ENCODE results near the gene LRRC27. TPM values are rescaled to one million over a fixed set of nuclear protein-coding genes. Genes with fewer than 3 reads are reported as not detected.

LRRC27 gene
- total RNA-seq, 4 donors from 2014 or later: 0.59 to 32.6 (median 15.3) TPM

DNA sequence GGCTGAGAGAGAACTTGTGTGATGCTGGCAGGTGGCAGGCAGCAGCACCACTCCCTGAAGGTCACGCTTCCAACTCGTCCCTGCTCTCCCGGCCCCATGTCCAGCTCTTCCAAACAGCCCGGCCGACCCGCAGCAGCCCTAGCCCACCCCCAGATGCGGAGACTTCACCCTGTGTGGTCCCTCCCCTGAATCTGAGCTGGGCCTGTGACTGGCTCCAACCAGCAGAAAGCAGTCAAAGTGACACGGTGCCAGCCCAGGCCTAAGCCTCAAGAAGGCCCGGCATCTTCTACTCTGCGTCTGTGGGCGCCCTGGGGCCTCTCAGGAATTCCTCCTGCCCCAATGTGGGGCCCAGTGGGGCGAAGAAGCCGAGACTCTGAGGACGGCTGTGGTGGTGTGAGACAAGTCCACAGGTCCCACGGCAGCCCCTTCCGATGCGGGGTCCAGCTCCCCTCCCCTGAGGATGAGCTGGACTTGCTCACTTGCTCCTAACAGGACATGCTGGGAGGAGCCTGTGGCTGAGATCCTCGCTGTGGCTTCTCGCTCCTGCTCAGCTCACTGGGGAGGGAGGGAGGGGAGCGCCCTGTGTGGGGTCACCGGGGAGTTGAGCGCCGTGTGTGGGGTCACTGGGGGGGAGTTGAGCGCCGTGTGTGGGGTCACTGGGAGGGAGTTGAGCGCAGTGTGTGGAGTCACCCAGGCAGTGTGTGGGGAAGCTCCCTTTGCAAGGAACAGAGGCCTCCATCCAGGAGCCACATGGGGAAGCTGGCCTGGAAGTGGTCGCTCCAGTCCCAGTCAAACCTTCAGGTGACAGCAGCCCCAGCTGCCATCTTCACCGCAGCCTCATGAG, 33.7 kb upstream of the LRRC27 start:
- Histone ChIP-seq H3K9me3 (no peaks in the 10 kb centered on the region), H3K36me3 (no peaks in the 10 kb centered on the region), H3K27ac (no peak overlapping the region), H3K4me3 (no peak overlapping the region), H3K27me3 (no peaks in the 10 kb centered on the region), H3K4me1 (peaks cover 0 to 5% of the 10 kb centered on the region in 2 donors)
- TF ChIP-seq POLR2A (IDR thresholded peaks at IDR 0.05) (no peak), CTCF (IDR thresholded peaks at IDR 0.05) (no peak)
- intact Hi-C loops (cut with DNase I; ENCODE audit: low total_unique reads): no loop called here
- DNase-seq: peak in 1 of 2 donors; percentile 13

GRCh38 chr10:132299371-132300336, 32.3 kb upstream of the LRRC27 start:
- Histone ChIP-seq H3K27ac (no peak overlapping the region), H3K4me3 (no peak overlapping the region), H3K4me1 (no peaks in the 10 kb centered on the region), H3K9me3 (no peaks in the 10 kb centered on the region), H3K36me3 (no peaks in the 10 kb centered on the region), H3K27me3 (no peaks in the 10 kb centered on the region)
- TF ChIP-seq CTCF (IDR thresholded peaks at IDR 0.05): no peak
- TF ChIP-seq POLR2A (IDR thresholded peaks at IDR 0.05): no peak
- peak in 1 of 2 donors; percentile 2 for DNase-seq
- intact Hi-C loops (cut with DNase I; ENCODE audit: low total_unique reads): no loop called here

GRCh38 chr10:132300582-132300981, 31.4 kb upstream of the LRRC27 start:
- H3K4me1 ChIP-seq: no peaks in the 10 kb centered on the region
- no peaks in the 10 kb centered on the region for H3K27me3 ChIP-seq
- no peaks in the 10 kb centered on the region for H3K36me3 ChIP-seq
- TF ChIP-seq CTCF (IDR thresholded peaks at IDR 0.05) (no peak), POLR2A (IDR thresholded peaks at IDR 0.05) (no peak)
- intact Hi-C loops (cut with DNase I; ENCODE audit: low total_unique reads): no loop called here
- DNase-seq: peak in 1 of 2 donors; percentile 2
- no peak overlapping the region for H3K27ac ChIP-seq
- no peaks in the 10 kb centered on the region for H3K9me3 ChIP-seq
- H3K4me3 ChIP-seq: no peak overlapping the region

DNA sequence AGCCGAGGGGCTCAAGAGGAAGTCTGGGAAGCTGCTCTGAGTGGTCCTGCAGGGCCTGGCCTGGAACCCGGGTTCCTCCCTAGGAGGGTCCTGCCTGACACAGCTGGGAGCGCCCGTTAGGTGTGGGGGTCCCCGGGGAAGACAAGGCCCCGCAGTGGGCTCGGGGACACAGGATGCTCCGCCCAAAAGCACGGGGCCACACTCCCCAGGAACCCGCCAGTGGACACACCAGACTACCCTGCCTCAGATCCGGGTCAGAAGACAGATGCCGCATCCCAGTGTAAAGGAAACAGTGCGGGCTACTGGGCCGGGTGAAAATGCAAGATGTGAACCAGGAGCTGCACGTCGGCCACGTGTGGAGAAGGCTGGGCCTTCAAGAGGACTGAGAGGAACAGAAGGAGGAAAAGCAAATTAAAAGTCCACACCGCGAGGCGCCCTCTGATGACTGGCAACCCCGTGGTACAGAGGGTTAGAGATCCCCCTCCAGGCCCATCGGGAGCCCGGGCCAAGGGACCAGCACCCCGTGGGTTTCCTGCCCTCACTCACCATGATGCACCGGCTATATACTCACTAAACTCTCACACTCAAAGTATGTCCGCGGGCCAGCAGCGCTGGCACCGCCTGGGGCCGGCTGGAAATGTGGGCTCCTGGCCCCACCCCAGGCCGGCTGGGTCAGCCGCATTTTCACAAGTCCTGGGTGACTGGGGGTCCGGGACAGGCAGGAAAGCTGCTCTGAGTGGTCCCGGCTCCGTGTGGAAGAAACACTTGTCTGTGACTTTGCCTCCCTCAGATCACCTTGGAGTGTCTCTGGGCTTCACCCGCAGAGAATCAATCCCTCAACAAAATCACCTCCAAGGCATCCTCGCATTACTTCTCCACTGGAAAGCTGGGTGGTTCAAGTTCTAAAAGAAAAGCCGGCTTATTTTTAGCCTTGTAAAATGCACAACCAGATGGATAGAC, 30.3 kb upstream of the LRRC27 start:
- no peak for TF ChIP-seq POLR2A (IDR thresholded peaks at IDR 0.05)
- TF ChIP-seq CTCF (IDR thresholded peaks at IDR 0.05): no peak
- intact Hi-C loops (cut with DNase I; ENCODE audit: low total_unique reads): no loop called here
- H3K27me3 ChIP-seq: no peaks in the 10 kb centered on the region
- peak in 1 of 2 donors; percentile 8 for DNase-seq
- H3K9me3 ChIP-seq: no peaks in the 10 kb centered on the region
- no peak overlapping the region for H3K4me3 ChIP-seq
- no peak overlapping the region for H3K27ac ChIP-seq
- peaks cover 0 to 3% of the 10 kb centered on the region in 2 donors for H3K4me1 ChIP-seq
- H3K36me3 ChIP-seq: no peaks in the 10 kb centered on the region
